Measurements from ENCODE around the gene TRIM14.
"Not testable (repeated sequence)": the region's sequence is repeated elsewhere in the genome, so short reads cannot be mapped to it uniquely, and the experiment has no call there.

Gene TRIM14

DNA sequence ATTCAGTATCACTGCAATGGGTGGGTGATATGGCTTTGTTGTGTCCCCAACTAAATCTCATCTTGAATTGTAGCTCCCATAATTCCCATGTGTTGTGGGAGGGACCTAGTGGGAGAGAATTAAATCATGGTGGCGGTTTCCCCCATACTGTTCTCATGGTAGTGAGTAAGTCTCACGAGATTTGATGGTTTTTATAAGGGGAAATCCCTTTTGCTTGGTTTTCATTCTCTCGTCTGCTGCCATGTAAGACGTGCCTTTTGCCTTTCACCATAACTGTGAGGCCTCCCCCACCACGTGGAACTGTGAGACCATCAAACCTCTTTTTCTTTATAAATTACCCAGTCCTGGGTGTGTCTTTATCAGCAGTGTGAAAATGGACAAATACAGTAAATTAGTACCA is 72.0 kb downstream of the TRIM14 start:
- DNase-seq (ENCODE audit: low spot score), result no peak

DNA sequence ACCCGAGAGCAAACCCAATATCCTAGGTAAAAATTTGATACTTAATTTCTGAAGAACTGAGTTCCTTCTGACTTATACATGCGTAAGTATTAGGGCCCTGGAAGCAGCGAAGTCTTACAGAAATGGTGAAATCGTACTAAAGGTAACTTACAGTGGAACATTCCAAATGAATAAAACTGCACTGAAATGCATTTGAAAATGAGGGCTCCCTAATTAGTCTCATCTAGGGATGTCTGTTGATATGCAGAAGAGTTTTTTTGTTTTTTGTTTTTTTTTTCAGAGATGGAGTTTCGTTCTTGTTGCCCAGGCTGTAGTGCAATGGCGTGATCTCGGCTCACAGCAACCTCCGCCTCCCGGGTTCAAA is 72.9 kb downstream of the TRIM14 start:
- DNase-seq (ENCODE audit: low spot score), result no peak

DNA sequence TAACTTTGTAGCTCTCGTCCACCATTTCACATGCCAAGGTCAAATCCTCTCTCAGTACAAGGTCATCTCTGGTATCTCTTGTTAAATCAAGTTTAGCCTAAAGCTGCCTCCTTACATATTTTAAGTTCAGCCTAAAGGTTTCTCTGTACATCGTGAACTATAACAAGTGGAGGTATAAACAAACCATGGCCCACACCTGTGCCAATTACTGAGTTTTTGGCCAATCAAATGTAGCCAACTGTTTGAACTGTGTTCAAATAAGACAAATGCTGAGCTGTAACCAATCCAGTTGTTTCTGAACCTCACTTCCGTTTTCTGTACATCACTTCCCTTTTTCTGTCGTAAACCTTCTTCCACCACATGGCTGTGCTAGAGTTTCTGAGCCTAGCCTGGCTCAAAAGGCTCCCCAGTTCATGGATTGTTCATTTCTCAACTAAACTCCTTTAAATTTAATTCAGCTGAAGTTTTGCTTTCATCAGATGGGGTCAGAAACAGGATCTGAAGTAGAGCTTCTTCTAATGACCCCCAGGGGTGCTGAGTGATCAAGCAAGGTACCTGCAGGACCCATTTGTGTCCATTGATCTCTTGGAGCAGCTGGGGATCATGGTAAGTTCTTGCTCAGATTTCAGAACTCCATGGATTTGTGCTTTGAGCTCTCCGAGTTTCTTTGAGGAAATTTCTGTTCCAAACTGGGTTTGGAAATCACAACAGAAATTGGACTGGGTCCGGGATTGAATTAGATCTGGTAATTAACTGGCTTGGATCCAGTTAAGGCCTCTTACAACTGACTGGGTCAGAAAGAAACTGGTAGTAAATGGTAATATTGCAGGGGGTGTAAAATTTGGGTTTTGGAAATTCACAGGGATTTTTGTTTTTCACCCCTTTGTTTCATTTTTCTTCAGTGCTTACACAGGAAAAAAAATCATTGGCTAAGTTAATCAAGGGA is 73.5 kb downstream of the TRIM14 start:
- no peak for DNase-seq (ENCODE audit: low spot score)

GRCh38 chr9:98043915-98044314 is 75.1 kb downstream of the TRIM14 start:
- DNase-seq (ENCODE audit: low spot score), result no peak

DNA sequence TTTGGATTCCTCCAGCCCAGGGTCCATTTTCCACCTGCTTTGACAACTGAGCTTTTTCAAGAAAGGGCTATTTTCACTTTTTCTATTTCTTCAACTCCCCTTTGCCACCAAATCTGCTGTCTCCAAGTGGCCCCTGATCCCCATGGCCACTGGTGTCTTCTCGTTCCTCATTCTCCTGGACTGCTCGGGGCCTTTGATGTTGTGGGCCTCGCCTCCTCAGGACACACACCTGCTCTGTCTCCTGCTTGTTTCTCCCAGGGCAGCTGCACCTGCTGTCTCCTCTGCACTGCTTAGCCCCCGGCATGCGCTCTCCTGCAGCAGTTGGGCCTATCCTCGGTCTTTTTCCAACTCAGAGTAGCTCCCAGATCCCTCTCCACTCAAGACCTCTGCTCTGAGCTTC is 78.8 kb downstream of the TRIM14 start:
- no peak for DNase-seq (ENCODE audit: low spot score)

GRCh38 chr9:98039607-98040017 is 79.4 kb downstream of the TRIM14 start:
- DNase-seq (ENCODE audit: low spot score), result no peak

GRCh38 chr9:98038958-98039357 is 80.1 kb downstream of the TRIM14 start:
- DNase-seq (ENCODE audit: low spot score), result no peak

DNA sequence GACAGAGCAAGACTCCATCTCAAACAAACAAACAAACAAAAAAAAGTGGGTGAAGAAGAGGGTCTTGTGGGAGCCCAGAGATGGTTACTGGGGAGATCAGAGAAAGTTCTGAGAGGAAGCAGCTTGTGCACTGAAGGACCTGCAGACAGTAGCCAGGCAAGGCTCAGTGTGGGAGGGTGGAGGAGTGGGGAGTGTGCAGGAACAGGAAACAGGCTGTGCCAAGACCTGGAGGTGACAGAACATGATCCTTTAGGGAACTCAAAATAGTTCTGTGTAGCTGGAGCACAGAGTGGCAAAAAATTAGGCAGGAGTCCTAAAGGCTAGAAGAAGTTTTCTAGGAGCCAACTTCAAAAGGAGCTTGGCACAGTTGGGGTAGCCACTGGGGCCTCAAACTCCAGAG is 81.7 kb downstream of the TRIM14 start:
- no peak for DNase-seq (ENCODE audit: low spot score)

DNA sequence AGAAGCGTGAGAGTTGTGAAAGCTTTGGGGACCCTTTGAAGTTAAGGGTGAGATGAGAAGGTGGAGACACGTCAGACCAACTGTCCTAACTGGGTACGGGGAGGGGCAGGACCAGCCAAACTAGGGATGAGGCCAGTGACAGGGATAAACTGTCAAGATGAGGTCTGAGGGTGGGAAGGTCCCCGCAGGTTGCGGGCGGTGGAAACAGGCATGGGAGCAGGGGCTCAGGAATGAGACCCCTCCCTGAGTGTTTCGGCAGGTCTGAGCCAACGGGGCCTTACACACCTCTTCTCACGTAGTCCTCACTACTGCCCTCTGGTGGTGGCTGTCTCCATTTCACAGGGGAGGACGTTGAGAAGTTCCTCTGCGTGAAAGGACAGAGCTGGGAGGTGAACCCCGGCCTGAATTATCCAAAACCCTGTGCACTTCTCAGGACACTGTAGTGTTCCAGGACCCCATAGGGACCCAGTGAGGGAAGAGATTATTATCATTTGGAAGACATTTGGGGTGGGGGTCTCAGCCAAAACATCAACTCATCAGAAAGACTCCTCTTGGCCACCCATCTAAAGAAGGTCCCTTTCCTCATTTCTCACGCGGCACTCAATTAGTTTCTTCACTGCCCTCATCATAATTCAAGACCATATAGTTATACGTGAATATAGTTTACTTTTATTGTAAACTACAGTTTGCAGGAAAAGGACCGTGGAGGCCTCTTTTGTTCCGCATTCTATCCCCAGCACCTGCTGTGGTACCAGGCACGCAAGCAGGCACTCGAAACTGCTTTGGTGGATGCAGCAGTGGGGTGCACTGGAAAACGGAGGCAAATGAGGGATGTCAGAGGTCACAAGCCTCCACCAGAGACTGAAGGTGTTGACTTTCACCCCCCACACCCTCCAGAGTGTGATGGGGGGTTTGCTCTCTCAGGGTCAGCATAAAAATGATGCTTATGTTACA is 84.2 kb downstream of the TRIM14 start:
- DNase-seq (ENCODE audit: low spot score), result peak; percentile 65

GRCh38 chr9:98031935-98032334 is 87.1 kb downstream of the TRIM14 start:
- no peak for DNase-seq (ENCODE audit: low spot score)

- DNase-seq (ENCODE audit: low spot score), result no peak
These were observed 87.9 kb downstream of the TRIM14 start for GRCh38 chr9:98031169-98031568.

DNA sequence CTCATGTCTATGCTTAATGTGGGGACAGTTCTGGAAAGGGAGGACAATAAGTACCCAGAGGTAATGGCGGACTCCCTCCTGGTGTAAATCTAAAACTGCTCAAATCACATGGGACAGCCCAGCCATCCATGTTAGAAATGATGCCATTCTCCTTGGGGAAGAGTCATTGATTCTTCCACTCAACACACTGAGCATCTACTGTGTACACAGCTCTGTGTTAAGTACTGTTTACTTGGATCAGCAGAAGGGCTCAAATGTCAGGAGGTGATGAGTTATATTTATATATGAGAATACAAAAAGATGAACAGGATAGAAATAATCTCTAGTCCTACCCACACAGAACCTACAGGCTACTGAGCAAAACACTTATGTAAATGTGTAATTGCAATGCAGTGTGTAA is 94.3 kb downstream of the TRIM14 start:
- no peak for DNase-seq (ENCODE audit: low spot score)

- DNase-seq (ENCODE audit: low spot score), result no peak
These were observed 96.6 kb downstream of the TRIM14 start for GRCh38 chr9:98022447-98022846.

GRCh38 chr9:98021306-98022040 is 97.5 kb downstream of the TRIM14 start:
- DNase-seq (ENCODE audit: low spot score), result no peak

DNA sequence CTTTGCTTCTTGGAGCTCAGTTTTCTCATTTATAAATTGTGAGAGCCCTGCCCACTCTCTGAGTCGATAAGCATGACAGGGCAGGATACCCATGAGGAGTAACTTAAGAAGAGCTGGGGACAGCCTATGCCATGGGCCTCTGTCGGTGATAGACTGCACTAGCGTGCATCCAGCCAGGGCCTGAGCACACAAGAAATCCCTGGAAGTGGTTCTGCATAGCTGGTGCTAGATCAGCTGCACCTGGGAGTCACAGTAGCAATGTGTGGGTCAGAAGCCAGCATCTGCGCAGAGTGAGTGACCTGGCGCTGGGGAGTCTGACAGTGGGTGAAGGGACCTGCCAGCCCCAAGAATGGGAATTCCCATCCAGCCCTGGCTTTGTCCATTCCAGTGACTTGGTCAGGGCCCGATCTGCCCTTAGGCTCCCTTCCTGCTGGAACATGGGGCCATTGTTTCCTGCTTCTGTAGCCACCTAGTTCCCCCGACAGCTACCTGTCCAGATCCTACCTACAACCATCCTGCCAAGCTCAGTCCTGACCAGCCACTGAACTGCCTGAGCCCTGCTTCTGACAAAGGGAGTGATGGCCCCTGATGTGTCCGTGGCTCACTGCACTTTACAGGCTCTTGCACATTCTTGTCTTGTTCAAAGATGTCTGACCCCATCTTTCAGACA is 98.4 kb downstream of the TRIM14 start:
- no peak for DNase-seq (ENCODE audit: low spot score)

GRCh38 chr9:98019869-98020268 is 99.2 kb downstream of the TRIM14 start:
- not testable (repeated sequence) for DNase-seq (ENCODE audit: low spot score)

Data from germinal center (tissue), 1 donor.